Inflammatory macrophage treated with lipopolysaccharide for 1 hour (primary cell): ENCODE data around the gene CCDC18.
"Not testable (repeated sequence)": the region's sequence is repeated elsewhere in the genome, so short reads cannot be mapped to it uniquely, and the experiment has no call there.

ENCODE experiments used
- DNase-seq, 2 donors: peaks; one replicate each; pipeline ENCODE4 v3.0.0-alpha.2; 2020 to 2022

The CCDC18 gene

DNA sequence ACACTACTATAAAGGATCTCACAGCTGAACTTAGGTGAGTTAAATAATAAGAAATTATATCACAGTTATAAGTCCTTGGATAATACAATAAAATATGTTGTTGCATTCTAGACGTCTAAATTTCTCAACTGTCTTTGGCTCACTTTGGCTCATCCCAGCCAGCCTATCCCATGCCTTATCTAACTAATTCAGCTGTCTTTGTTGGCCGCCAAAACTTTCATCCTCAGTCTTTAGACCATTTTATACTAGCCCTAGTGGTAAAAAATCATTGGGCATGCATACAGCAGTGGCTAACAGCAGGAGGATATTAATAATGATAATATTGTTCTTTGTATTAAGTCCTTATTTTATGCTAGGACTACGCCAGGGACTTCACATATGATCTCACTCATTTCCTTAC lies 59.3 kb downstream of the CCDC18 start:
- no peak for DNase-seq

DNA sequence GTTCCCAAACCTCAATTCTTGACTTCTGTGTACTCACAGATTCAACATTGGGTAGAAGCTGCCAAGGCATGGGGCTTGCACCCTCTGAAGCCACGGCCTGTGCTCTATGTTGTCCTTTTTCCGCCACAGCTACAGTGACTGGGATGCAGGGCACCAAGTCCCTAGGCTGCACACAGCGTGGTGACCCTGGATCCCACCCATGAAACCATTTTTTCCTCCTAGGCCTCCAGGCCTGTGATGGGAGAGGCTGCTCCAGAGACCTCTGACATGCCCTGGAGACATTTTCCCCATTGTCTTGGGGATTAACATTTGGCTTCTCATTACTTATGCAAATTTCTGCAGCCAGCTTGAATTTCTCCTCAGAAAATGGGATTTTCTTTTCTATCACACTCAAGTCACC lies 62.7 kb downstream of the CCDC18 start:
- DNase-seq, result not testable (repeated sequence)

- peak; percentile 2 to 26 for DNase-seq
Measured at GRCh38 chr1:93244298-93245069, 64.0 kb downstream of the CCDC18 start.

DNA sequence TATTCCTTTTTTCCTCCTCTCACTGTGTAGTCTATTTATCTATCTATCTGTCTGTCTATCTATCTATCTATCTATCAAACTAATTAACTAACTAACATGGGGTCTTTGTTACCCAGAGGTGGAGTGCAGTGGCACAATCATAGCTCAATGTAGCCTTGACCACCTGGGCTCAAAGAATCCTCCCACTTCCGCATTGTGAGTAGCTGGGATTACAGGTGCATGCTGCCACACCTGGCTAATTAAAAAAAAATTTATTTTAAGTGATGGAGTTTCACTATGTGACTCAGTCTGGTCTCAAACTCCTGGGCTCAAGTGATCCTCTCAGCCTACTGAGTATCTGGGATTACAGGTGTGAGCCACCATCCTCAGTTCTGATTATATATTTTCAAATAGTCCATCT lies 71.4 kb downstream of the CCDC18 start:
- DNase-seq, result no peak

- DNase-seq, result no peak
Measured at GRCh38 chr1:93252598-93252997, 72.1 kb downstream of the CCDC18 start.

DNA sequence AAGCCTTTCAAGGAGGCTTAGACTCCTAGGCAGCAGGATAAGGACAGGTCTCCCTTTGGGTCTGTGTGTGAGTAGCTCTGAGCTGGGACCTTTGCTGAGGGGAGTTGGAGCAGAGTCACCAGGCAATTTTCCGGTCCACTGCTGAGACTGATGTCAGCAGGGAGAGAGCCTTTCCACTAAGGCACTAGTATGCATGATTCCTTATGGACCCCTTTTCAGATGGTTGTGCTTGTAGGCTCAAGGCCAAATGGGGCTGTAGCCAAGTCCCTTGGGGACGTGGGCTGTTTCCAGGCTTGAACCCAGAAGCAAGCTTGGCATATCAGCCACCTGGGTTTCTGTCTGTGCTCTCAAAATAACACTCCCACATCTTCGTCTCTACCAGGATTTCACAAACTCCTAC lies 73.0 kb downstream of the CCDC18 start:
- no peak for DNase-seq

GRCh38 chr1:93255222-93256079 lies 74.9 kb downstream of the CCDC18 start:
- DNase-seq, result no peak

- DNase-seq, result no peak
Measured at GRCh38 chr1:93256433-93256832, 75.9 kb downstream of the CCDC18 start.

- no peak for DNase-seq
Measured at GRCh38 chr1:93257889-93258288, 77.4 kb downstream of the CCDC18 start.

DNA sequence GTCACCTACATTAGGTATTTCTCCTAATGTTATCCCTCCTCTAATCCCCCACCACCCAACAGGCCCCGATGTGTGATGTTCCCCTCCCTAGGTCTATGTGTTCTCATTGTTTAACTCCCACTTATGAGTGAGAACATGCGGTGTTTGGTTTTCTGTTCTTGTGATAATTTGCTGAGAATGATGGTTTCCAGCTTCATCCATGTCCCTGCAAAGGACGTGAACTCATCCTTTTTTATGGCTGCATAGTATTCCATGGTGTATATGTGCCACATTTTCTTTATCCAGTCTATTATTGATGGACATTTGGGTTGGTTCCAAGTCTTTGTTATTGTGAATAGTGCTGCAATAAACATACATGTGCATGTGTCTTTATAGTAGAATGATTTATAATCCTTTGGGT lies 80.2 kb downstream of the CCDC18 start:
- DNase-seq, result not testable (repeated sequence)

GRCh38 chr1:93262645-93263044 lies 82.1 kb downstream of the CCDC18 start:
- DNase-seq, result no peak

DNA sequence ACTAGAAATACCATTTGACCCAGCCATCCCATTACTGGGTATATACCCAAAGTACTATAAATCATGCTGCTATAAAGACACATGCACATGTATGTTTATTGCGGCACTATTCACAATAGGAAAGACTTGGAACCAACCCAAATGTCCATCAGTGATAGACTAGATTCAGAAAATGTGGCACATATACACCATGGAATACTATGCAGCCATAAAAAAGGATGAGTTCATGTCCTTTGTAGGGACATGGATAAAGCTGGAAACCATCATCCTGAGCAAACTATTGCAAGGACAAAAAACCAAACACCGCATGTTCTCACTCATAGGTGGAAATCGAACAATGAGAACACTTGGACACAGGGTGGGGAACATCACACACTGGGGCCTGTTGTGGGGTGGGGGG lies 88.4 kb downstream of the CCDC18 start:
- not testable (repeated sequence) for DNase-seq

- not testable (repeated sequence) for DNase-seq
Measured at GRCh38 chr1:93275262-93275633, 94.7 kb downstream of the CCDC18 start.

DNA sequence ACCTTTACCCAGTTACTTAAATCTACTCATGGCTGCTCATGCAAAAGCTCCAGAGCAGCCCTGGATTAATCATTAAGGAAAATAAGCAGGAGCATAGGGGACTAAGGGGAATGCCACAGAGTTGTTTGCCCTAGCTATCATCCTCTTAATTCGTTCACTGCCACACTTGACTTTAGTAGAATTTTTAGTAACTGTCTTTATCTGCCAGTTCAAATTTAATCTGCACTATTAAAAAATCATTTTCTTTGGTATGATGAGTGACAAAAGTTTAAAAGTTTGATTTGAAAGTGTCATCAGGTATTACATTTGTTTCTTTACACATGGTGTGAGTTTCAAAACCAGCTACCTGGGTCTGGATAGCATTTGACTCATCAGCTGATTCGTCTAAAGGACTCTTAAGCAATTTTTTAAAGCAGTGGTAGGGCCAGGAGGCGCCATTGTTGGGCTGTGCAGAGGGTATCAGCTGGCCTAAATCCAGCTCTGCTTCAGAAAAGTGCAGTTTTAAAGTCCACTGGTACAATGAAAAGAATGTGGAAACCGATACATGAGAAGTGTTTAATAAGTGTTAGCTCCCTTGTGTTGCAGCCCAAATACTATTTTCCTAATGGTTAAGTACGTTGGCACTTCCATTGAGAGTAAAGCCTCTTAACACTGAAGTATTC lies 95.2 kb downstream of the CCDC18 start:
- no peak for DNase-seq

DNA sequence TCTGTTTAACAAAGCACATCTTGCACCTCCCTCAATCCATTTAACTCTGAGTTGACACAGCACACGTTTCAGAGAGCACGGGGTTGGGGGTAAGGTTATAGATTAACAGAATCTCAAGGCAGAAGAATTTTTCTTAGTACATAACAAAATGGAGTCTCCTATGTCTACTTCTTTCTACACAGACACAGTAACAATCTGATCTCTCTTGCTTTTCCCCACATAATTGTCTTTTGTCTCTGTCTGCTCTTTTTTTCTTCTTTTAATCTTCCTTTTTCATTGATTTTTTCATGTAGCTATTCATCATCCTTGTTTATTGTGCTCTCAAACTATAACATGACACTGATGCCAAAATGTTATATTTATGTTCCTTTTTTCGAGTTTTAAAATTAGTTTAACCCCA lies 97.0 kb downstream of the CCDC18 start:
- not testable (repeated sequence) for DNase-seq

- DNase-seq, result no peak
Measured at GRCh38 chr1:93283496-93283895, 103.0 kb downstream of the CCDC18 start.

- DNase-seq, result no peak
Measured at GRCh38 chr1:93288558-93288957, 108.0 kb downstream of the CCDC18 start.

- no peak for DNase-seq
Measured at GRCh38 chr1:93296555-93297154, 116.1 kb downstream of the CCDC18 start.

DNA sequence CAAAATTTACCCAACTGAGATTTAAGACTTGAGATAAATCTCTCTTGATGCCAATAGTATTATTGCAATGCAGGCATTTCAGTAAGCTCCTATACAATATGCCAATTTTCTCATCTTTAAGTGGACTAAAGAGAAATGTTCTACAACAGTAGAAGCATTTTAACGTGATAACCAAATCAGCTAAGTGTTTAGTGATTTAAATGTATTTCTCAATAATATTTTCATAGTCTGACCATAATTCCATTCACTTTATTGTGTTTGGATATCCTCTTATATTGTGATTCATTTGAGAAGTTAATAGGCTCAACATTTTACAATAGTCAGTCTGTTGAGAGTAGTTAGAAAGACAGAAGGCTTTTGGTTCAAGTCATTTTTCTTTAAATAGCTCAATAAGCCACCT lies 120.6 kb downstream of the CCDC18 start:
- no peak for DNase-seq

- no peak for DNase-seq
Measured at GRCh38 chr1:93302078-93302477, 121.6 kb downstream of the CCDC18 start.

- peak; percentile 57 to 87 for DNase-seq
Measured at GRCh38 chr1:93304716-93305138, 124.2 kb downstream of the CCDC18 start.

DNA sequence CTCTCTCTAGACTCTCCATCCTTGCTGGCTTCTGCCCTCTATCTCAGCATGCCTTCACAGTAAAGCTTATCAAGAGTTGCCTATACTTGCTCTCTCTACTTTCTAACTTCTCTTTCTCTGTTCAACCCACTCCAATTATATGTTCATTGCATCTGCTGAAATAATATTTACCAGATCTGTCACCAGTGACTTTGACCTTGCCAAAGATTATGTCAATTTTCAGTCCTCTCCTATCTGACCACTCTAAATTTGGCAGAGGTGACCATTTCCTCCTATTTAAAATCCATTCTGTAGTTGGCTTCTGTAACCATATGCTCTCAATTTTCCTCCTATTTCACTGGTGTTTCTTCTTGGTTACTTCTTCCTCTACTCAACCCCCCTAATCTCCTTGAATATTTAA lies 126.4 kb downstream of the CCDC18 start:
- no peak for DNase-seq

DNA sequence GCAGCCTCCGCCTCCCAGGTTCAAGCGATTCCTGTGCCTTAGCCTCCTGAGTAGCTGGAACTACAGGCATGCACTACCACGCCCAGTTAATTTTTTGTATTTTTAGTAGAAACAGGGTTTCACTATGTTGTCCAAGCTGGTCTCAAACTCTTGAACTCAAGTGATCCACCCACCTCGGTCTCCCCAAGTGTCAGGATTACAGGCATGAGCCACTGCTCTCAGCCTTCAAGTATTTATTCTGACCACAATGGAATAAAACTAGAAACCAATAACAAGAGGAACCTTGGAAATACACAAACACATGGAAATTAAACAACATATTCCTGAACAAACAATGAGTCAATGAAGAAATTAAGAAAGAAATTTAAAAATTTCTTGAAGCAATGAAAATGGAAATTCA lies 132.5 kb downstream of the CCDC18 start:
- no peak for DNase-seq
